ENCODE measurements around the gene RASL12. TPM values are rescaled to one million over a fixed set of nuclear protein-coding genes. Genes with fewer than 3 reads are reported as not detected.
"Not testable (repeated sequence)": the region's sequence is repeated elsewhere in the genome, so short reads cannot be mapped to it uniquely, and the experiment has no call there.

Gene RASL12
- polyA plus RNA-seq, 3 donors = 5.7 to 8.4 (median 5.7) TPM

- no peak for DNase-seq (ENCODE audit: extremely low read depth in 1 of 11, low read depth in 9 of 11, low spot score in 4 of 11)
These were observed 26.0 kb downstream of the RASL12 start for GRCh38 chr15:65041787-65042186.

DNA sequence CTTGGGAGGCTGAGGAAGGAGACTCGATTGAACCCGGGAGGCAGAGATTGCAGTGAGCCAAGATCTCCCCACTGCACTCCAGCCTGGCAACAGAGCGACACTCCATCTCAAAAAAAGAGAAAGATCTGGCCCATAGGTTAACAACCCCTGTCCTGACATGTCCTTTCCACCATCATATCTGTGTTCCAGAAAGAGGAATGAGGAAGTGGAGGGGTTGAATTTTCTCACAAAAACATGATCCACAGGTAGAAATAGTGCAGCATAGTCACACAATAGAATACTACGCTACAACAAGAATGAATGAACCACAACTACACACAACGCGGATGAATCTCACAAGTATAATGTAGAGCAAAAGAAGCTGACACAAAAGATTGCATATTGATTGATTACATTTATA, 27.3 kb downstream of the RASL12 start:
- DNase-seq (ENCODE audit: extremely low read depth in 1 of 11, low read depth in 9 of 11, low spot score in 4 of 11) = no peak

GRCh38 chr15:65038836-65039235, 29.0 kb downstream of the RASL12 start:
- DNase-seq (ENCODE audit: extremely low read depth in 1 of 11, low read depth in 9 of 11, low spot score in 4 of 11) = no peak

GRCh38 chr15:65038428-65038827, 29.4 kb downstream of the RASL12 start:
- no peak for DNase-seq (ENCODE audit: extremely low read depth in 1 of 11, low read depth in 9 of 11, low spot score in 4 of 11)

GRCh38 chr15:65037309-65037708, 30.5 kb downstream of the RASL12 start:
- no peak for DNase-seq (ENCODE audit: extremely low read depth in 1 of 11, low read depth in 9 of 11, low spot score in 4 of 11)

DNA sequence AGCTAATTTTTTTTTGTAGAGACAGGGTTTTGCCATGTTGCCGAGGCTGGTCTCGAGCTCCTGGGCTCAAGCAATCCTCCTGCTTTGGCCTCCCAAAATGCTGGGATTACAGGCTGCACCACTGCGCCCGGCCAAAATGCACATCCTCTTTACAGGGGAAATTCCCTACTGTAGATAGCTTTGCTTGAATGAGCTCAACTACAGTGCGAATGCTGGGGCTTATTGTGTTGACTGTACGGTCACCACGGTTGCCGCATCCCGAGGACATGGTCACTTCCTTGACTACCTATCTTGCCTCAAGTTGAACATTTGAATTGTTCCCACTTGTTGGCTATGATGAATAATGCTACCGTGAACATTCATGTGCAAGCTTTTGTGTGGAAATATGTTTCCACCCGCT, 33.1 kb downstream of the RASL12 start:
- no peak for DNase-seq (ENCODE audit: extremely low read depth in 1 of 11, low read depth in 9 of 11, low spot score in 4 of 11)

GRCh38 chr15:65033659-65034269, 34.0 kb downstream of the RASL12 start:
- no peak for DNase-seq (ENCODE audit: extremely low read depth in 1 of 11, low read depth in 9 of 11, low spot score in 4 of 11)

- peak in 1 of 11 donors; percentile 80 for DNase-seq (ENCODE audit: extremely low read depth in 1 of 11, low read depth in 9 of 11, low spot score in 4 of 11)
These were observed 34.8 kb downstream of the RASL12 start for GRCh38 chr15:65032801-65033537.

DNA sequence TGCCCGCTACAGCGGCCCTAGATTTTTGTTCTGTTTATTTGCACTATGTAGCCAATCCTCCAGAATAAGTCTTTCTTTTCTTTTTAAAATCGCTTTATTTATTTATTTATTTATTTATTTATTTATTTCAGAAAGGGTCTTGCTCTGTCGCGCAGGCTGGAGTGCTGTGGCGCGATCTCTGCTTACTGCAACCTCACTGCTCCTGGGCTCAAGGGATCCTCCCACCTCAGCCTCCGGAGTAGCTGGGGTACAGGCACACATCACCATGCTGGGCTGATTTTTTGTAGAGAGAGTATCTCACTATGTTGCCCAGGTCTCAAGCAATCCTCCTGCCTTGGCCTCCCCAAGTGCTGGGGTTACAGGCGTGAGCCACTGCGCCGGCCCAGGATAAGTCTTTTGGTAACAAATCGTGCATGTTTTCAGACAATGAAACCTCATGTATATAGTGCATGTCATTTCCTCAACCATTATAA, 38.0 kb downstream of the RASL12 start:
- DNase-seq (ENCODE audit: extremely low read depth in 1 of 11, low read depth in 9 of 11, low spot score in 4 of 11) = no peak

DNA sequence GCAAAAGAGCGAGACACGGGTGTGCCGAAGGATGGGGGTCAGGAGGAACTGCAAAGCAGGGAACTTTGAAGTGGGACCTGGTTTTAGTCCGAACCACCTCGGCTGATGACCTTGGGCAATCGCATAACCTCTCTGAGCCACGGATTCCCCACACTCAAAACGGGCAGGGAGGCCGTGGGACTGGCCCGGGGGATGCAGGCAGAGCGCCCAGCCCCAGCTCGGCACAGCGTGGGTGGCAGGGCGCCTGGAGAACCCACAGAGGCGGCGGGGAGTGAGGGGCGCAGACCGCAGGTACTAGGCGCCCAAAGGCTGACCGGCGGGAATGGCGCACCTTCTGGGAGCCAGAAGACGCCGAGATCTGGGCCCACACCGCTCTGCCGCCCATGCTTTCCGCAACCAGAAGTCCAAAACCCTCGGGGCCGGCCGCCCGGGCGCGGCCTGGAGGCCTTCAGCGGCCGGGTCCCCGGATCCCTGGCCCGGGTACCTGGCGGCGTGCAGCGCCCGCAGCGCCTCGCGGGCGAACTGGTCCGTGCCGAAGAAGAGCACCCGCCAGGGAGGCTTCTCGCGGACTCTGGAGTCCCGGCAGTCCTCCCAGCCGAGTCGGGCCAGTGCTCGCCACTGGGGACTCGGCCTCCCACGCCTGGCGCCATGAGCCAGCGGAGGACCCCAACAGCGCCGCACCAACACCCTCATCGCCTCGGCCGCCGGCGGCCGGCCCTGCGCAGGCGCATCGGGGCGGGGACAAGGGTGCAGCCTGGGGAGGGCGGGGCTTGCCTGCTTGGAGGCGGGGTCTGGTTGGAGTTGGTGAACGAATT, 38.7 kb downstream of the RASL12 start, which contains the start of gene MTFMT:
TSS of gene MTFMT (minus strand) at position 719 of the 815 bp plus-strand sequence. CDS start at position 693, 26 bp downstream.
- peak in 9 of 11 donors; percentile 70 to 87 (median 82) for DNase-seq (ENCODE audit: extremely low read depth in 1 of 11, low read depth in 9 of 11, low spot score in 4 of 11)

- DNase-seq (ENCODE audit: extremely low read depth in 1 of 11, low read depth in 9 of 11, low spot score in 4 of 11) = no peak
These were observed 39.5 kb downstream of the RASL12 start for GRCh38 chr15:65028338-65028737.

DNA sequence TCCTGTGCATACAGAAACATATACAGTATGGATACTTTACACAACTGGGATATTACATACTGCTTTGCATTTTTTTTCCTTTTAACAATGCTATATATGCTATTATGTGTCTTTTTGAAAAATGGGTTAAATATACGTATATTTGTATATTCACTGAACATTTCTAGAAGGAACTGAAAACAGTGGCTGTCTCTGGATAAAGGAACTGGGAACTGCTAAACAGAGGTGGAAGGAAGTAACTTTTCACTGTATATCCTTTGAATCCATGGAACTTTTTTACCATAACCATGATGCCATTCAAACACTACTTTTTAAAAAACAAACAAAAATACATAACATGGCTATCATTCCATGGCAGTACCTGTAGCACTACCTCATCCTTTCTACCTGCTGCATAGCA, 40.2 kb downstream of the RASL12 start:
- no peak for DNase-seq (ENCODE audit: extremely low read depth in 1 of 11, low read depth in 9 of 11, low spot score in 4 of 11)

DNA sequence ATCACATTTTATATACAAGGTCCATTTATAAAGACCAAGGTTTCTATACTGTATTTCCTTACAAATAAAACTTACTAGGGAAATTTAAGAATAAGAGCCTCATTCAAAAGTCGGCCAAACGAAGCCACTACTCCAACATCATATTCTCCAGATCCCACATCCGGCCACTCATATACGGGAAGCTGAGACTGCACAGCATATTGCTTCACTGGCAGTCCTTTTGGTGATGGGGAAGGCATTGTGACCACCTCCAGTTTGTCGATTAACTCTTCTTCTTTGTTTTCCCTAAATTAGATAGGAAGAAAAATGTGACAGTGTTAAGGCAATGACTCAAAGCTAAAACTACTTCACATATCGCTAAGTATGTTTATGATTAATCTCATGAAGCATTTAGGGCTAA, 41.0 kb downstream of the RASL12 start:
- DNase-seq (ENCODE audit: extremely low read depth in 1 of 11, low read depth in 9 of 11, low spot score in 4 of 11) = no peak

- no peak for DNase-seq (ENCODE audit: extremely low read depth in 1 of 11, low read depth in 9 of 11, low spot score in 4 of 11)
These were observed 46.3 kb downstream of the RASL12 start for GRCh38 chr15:65021488-65021887.

- DNase-seq (ENCODE audit: extremely low read depth in 1 of 11, low read depth in 9 of 11, low spot score in 4 of 11) = no peak
These were observed 47.4 kb downstream of the RASL12 start for GRCh38 chr15:65020419-65020818.

DNA sequence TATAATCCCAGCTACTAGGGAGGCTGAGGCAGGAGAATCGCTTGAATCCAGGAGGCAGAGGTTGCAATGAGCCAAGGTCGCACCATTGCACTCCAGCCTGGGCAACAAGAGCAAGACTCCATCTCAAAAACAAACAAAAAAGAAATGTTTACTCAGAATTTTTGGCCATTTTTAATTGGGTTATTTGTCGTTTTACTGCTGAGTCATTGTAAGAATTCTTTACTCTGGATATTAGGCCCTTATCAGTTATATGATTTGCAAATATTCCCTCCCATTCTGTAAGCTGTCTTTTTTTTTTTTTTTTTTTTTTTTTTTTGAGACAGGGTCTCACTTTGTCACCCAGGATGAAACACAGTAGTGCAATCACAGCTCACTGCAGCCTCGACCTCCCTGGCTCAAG, 56.6 kb downstream of the RASL12 start:
- DNase-seq (ENCODE audit: extremely low read depth in 1 of 11, low read depth in 9 of 11, low spot score in 4 of 11) = not testable (repeated sequence)

DNA sequence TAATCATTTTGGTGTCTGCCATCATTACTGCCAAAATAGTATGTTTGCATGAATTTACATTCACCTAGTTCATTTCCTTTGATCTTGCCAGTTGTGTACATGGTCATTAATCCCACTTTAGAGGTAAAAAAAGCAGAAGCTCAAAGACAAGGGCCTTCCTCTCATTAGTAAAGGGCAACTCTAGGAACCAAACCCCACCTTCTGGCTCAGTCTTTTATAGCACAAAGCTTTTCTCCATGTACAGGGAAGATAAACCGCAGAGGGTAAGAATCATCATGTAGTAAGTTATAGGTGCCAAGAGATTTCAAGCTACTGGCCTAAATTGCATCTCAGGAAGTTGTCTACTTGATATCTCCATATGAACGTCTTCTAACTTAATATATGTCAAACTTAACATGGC, 58.8 kb downstream of the RASL12 start:
- DNase-seq (ENCODE audit: extremely low read depth in 1 of 11, low read depth in 9 of 11, low spot score in 4 of 11) = no peak

GRCh38 chr15:65006876-65007275, 60.9 kb downstream of the RASL12 start:
- no peak for DNase-seq (ENCODE audit: extremely low read depth in 1 of 11, low read depth in 9 of 11, low spot score in 4 of 11)

DNA sequence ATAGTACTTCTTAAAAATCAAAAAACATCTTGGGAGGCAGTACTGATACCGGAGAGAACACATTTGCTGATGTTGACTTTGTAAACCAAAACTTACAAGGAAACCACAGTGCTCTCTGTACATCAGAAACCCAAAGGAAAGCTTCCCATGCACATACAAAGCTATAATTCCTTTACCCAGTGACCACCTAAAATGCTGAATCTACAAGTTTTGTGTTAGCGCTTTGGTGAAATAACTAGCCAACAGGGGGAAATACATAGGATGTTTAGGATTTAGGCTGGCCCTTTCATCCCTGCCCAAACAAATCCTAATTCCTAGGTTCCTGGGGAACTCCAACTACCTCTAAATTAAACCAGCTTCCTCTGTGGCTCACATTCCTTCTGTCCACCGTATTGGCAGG, 62.8 kb downstream of the RASL12 start:
- no peak for DNase-seq (ENCODE audit: extremely low read depth in 1 of 11, low read depth in 9 of 11, low spot score in 4 of 11)

Measured in renal cortex interstitium (tissue), 11 donors.